Stimulated activated memory B cell treated with anti-CD40 and anti-IgM and Interleukin-4, amounts not matched to agents 10 μg/mL and 1 μg/mL and 100 μg/mL, for 72 hours (primary cell): Measurements from ENCODE around the gene NEURL1.

Source experiments
- ATAC-seq: fragments of 150-1000 bp; cut with Tn5 transposase; 2 replicates; pipeline ENCODE4 v1.10.0; 2021
- H3K27ac Mint-ChIP-seq: one replicate; pipeline ENCODE4 v1.8.0; 2022; ENCODE audit warnings: mild to moderate bottlenecking, mixed read lengths
- H3K27me3 Mint-ChIP-seq: one replicate; pipeline ENCODE4 v1.8.0; 2022; ENCODE audit warnings: mixed read lengths
- H3K36me3 Mint-ChIP-seq: one replicate; pipeline ENCODE4 v1.8.0; 2022; ENCODE audit warnings: mixed read lengths
- H3K4me1 Mint-ChIP-seq: one replicate; pipeline ENCODE4 v1.8.0; 2022; ENCODE audit warnings: mixed read lengths
- H3K4me3 Mint-ChIP-seq: one replicate; pipeline ENCODE4 v1.8.0; 2022; ENCODE audit warnings: mild to moderate bottlenecking, moderate library complexity, mixed read lengths
- H3K9me3 Mint-ChIP-seq: one replicate; pipeline ENCODE4 v1.8.0; 2022; ENCODE audit warnings: mixed read lengths

Gene NEURL1

GRCh38 chr10:103610921-103611511 is 117.5 kb downstream of the NEURL1 start:
- ATAC-seq, result no peak
- Mint-ChIP-seq H3K27ac (no peak overlapping the region), H3K36me3 (peaks cover 34% of the 10 kb centered on the region), H3K4me1 (peaks cover 5% of the 10 kb centered on the region), H3K27me3 (no peaks in the 10 kb centered on the region), H3K4me3 (no peak overlapping the region), H3K9me3 (no peaks in the 10 kb centered on the region)

GRCh38 chr10:103612462-103613365 is 119.2 kb downstream of the NEURL1 start:
- Mint-ChIP-seq H3K27ac (no peak overlapping the region), H3K9me3 (no peaks in the 10 kb centered on the region), H3K27me3 (no peaks in the 10 kb centered on the region), H3K4me3 (no peak overlapping the region), H3K4me1 (peaks cover 5% of the 10 kb centered on the region), H3K36me3 (peaks cover 28% of the 10 kb centered on the region)
- ATAC-seq, result no peak

DNA sequence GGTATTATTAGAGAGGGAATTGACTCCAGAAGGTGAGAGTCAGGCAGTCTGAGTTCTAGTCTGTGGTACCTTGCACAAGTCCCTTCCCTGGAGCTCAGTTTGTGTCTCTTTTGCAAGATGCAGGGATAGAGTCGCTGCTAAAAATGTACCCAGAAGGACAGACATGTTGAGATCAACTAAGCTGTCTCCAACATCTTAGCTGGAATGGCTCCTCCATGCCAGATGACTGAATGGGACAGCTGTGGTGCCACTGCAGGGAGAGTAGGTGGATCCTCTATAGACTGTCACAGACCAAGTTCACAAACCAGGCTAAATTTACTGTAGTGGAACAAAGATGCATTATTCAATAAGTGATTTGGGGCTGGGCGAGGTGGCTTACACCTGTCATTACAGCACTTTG is 120.1 kb downstream of the NEURL1 start:
- H3K4me1 Mint-ChIP-seq, result peaks cover 5% of the 10 kb centered on the region
- H3K4me3 Mint-ChIP-seq, result no peak overlapping the region
- H3K27ac Mint-ChIP-seq, result no peak overlapping the region
- no peak for ATAC-seq
- H3K9me3 Mint-ChIP-seq, result no peaks in the 10 kb centered on the region
- H3K36me3 Mint-ChIP-seq, result peaks cover 22% of the 10 kb centered on the region
- no peaks in the 10 kb centered on the region for H3K27me3 Mint-ChIP-seq

- Mint-ChIP-seq H3K9me3 (no peaks in the 10 kb centered on the region), H3K27ac (no peak overlapping the region), H3K4me3 (no peak overlapping the region), H3K27me3 (no peaks in the 10 kb centered on the region), H3K36me3 (peaks cover 22% of the 10 kb centered on the region), H3K4me1 (peaks cover 5% of the 10 kb centered on the region)
- no peak for ATAC-seq
These were observed 121.0 kb downstream of the NEURL1 start for GRCh38 chr10:103614306-103615158.

DNA sequence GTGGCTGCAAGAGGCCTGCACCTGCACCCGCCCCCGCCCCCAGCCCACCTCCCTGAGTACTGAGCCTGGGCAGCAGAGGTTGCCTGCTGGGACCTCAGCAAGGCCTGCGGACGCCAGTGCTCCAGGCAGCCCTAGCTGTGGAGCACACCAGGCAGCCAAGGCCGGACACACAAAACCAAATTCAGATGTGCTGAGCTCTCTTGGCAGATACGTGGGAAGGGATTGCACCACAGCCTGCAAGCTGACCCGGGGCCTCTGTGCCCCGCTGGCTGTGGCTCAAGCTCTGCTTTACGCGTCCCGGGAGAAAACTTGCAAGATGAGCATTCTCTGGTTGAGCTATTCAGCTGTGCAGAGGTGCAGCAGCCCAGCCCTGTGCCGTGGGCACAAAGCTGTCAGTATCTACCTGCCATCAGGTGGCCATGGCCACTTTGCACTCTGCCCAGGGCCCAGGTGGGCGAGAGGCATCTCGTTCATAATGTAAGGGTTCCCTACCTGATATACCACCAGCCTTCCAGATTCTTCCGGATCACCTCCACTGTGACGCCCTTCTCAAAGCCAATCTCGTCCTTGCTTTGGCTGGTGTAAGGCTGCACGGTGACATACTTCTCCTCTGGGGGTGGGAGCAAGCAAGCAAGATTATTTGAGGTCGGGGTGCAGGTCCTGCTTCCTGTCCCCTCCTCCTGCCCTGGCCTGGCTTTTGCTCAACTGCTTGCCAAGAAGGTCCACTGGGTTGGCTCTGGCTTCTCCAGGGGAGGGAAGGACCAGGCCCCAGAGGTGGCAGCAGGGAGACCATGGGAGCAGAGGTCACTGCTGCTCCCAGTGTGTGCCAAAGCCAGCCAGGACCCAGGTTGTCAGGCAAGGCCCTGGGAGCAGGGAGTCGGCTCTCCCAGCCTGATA is 123.4 kb downstream of the NEURL1 start:
- no peak for ATAC-seq
- H3K4me3 Mint-ChIP-seq, result no peak overlapping the region
- H3K27ac Mint-ChIP-seq, result no peak overlapping the region
- H3K36me3 Mint-ChIP-seq, result peaks cover 29% of the 10 kb centered on the region
- H3K9me3 Mint-ChIP-seq, result no peaks in the 10 kb centered on the region
- H3K4me1 Mint-ChIP-seq, result peaks cover 5% of the 10 kb centered on the region
- no peaks in the 10 kb centered on the region for H3K27me3 Mint-ChIP-seq

DNA sequence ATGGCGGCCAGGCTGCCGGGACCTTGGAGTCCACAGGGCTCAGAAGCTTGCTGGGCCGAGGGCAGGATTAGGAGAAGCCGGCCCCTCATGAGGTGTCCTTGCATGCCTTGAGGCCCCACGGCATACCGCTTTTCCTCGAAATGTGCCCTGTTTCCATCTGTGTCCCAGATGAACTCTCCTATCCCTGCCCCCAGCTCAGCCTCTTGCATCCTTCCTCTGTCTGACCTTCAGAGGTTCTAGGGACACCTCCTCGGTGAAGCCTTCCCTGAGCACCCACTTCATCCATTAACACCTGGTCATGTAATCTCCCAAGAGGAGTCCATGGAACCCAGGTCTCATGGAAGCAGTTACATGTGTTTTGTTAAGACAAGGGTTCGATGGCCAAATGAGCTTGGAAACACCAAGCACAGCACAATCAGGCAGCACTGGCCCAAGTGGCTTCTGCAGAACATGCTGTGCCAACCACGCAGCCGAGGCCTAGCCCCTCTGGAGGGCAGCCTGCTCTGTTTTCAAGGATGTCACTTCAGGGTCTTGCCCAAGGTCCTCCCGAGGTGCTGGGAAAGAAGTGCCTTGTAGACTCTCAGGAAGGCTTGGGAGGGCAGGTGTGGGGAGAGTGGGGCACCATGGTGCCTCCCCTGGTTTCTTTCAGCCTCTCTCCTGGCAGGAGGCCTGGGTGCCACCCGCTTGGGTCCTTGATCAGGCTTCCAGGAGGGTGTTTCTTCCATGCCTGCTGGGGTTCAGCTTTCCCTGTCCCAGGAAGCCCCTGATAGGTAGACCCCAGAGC is 124.3 kb downstream of the NEURL1 start:
- H3K27me3 Mint-ChIP-seq, result no peaks in the 10 kb centered on the region
- peaks cover 34% of the 10 kb centered on the region for H3K36me3 Mint-ChIP-seq
- no peaks in the 10 kb centered on the region for H3K9me3 Mint-ChIP-seq
- no peak overlapping the region for H3K27ac Mint-ChIP-seq
- no peak for ATAC-seq
- H3K4me1 Mint-ChIP-seq, result peaks cover 5% of the 10 kb centered on the region
- H3K4me3 Mint-ChIP-seq, result no peak overlapping the region

- Mint-ChIP-seq H3K27ac (no peak overlapping the region), H3K27me3 (no peaks in the 10 kb centered on the region), H3K36me3 (peaks cover 26% of the 10 kb centered on the region), H3K4me3 (no peak overlapping the region), H3K9me3 (no peaks in the 10 kb centered on the region), H3K4me1 (peaks cover 5% of the 10 kb centered on the region)
- no peak for ATAC-seq
These were observed 125.3 kb downstream of the NEURL1 start for GRCh38 chr10:103618575-103619423.

- no peak overlapping the region for H3K27ac Mint-ChIP-seq
- H3K27me3 Mint-ChIP-seq, result no peaks in the 10 kb centered on the region
- no peak overlapping the region for H3K4me3 Mint-ChIP-seq
- peaks cover 19% of the 10 kb centered on the region for H3K36me3 Mint-ChIP-seq
- ATAC-seq, result no peak
- peaks cover 4% of the 10 kb centered on the region for H3K4me1 Mint-ChIP-seq
- no peaks in the 10 kb centered on the region for H3K9me3 Mint-ChIP-seq
These were observed 126.2 kb downstream of the NEURL1 start for GRCh38 chr10:103619424-103620351.

GRCh38 chr10:103620352-103620740 is 126.8 kb downstream of the NEURL1 start:
- H3K4me3 Mint-ChIP-seq, result no peak overlapping the region
- H3K27ac Mint-ChIP-seq, result no peak overlapping the region
- no peaks in the 10 kb centered on the region for H3K27me3 Mint-ChIP-seq
- peaks cover 15% of the 10 kb centered on the region for H3K36me3 Mint-ChIP-seq
- no peaks in the 10 kb centered on the region for H3K4me1 Mint-ChIP-seq
- no peak for ATAC-seq
- H3K9me3 Mint-ChIP-seq, result no peaks in the 10 kb centered on the region

DNA sequence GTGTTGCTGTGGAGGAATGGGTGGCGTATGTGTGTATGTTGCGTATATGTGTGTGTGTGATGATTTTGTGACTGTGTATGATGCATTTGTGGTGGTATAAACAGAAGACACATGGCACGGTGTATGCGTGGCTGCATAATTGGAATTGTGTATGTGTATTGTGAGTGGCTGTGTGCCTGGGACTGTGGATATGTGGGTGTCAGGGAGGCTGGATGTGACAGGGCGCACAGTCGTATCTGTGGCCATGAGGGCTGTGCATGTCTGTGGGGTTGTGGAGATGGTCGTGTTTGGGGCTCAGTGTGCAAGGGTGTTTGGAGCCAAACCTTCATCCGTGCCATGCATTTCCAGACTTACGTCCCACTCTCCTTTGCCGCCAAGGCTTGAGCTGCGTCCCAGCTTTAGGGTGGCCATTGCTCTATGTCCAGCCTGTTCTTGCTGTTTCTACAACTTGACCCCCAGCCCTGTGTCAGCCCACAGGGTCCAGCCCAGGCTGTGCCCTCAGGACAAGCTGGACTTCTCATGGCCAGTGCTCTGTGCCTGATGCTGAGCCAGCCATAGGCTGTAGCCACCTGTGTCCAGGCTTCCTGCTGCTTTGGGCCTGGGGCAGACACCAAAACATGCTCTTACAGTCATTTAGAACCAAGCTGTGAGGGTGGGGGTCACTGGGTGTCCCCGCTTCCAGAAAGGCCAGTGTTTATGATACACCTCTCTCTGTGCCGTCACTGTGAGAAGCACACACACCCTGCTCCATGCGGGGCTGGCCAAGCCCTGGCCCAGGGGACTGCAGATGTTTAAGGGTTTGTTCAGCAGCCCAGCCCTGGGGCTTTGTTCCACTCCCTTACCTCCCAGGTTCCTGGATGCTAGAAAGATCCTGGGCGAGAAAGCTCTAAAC is 127.6 kb downstream of the NEURL1 start:
- Mint-ChIP-seq H3K27ac (no peak overlapping the region), H3K36me3 (peaks cover 22% of the 10 kb centered on the region), H3K9me3 (no peaks in the 10 kb centered on the region), H3K4me1 (no peaks in the 10 kb centered on the region), H3K27me3 (no peaks in the 10 kb centered on the region), H3K4me3 (no peak overlapping the region)
- ATAC-seq, result no peak

GRCh38 chr10:103621783-103622125 is 128.2 kb downstream of the NEURL1 start:
- H3K9me3 Mint-ChIP-seq, result no peaks in the 10 kb centered on the region
- no peak for ATAC-seq
- no peak overlapping the region for H3K27ac Mint-ChIP-seq

DNA sequence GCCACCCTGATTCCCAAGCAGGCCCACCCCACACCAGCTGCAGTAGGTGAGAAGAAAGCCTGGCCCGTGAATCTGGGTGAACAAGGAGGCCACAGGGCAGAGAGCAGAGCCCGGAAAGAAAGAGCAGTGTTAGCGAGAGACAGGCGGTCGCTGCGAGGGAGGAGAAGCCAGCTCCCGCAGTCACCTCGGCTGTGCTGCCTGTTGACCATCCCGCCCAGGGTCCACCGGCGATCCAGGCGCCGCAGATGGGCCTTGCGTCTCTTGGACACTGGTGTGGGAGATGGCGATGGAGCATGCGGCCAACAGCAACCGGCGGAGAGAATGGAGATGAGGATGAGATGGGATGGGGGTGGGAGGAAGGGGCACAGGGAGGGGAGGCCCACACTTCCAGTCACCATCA is 128.8 kb downstream of the NEURL1 start:
- Mint-ChIP-seq H3K4me3 (no peak overlapping the region), H3K36me3 (peaks cover 31% of the 10 kb centered on the region), H3K27me3 (no peaks in the 10 kb centered on the region), H3K4me1 (no peaks in the 10 kb centered on the region), H3K9me3 (no peaks in the 10 kb centered on the region), H3K27ac (no peak overlapping the region)
- no peak for ATAC-seq

More at GRCh38 chr10:103621783-103622125, 128.2 kb downstream of the NEURL1 start:
- Mint-ChIP-seq H3K36me3 (peaks cover 26% of the 10 kb centered on the region), H3K4me1 (no peaks in the 10 kb centered on the region), H3K27me3 (no peaks in the 10 kb centered on the region), H3K4me3 (no peak overlapping the region)
